ENCODE results near the gene PRH2. TPM values are rescaled to one million over a fixed set of nuclear protein-coding genes. Genes with fewer than 3 reads are reported as not detected.

PRH2 gene
- total and polyA plus RNA-seq, 2 donors from 2014 or later, result not detected

DNA sequence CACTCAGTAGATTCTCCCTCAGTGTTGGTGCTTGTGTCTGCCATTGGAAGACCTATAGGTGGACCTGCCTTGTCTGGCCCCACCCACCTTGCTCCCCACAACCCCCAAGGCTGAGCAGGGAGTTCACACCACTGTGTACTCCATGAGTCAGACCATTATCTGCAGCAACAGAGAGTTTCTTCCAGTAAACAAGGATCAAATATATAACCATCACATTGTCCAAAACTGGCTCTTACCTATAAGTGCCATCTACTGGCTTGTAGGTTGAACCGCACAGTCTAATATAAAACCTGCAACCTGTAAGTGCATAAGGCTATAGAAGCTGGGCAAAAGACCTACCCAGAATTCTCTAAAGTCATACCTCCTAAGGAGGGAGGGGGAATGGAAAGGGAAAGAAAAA lies 27.6 kb upstream of the PRH2 start:
- Histone ChIP-seq H3K4me1 (ENCODE audit: control insufficient read depth in 2 of 3, insufficient read depth in 2 of 3, low read depth in 1 of 3, low read length in 3 of 3) (no peaks in the 10 kb centered on the region), H3K27ac (ENCODE audit: low read depth in 2 of 2, low read length in 2 of 2) (no peak overlapping the region), H3K27me3 (ENCODE audit: control insufficient read depth, insufficient read depth, low read length) (no peaks in the 10 kb centered on the region), H3K4me3 (ENCODE audit: low read length in 3 of 3) (no peak overlapping the region), H3K36me3 (ENCODE audit: control insufficient read depth in 2 of 3, insufficient read depth in 3 of 3, low read length in 3 of 3) (no peaks in the 10 kb centered on the region), H3K9ac (ENCODE audit: low read length in 3 of 3) (no peak overlapping the region), H3K9me3 (ENCODE audit: control insufficient read depth in 2 of 3, insufficient read depth in 1 of 3, low read length in 3 of 3) (peaks cover 0 to 12% (median 0%) of the 10 kb centered on the region in 3 donors)
- DNase-seq (no peak), FAIRE-seq (no peak)
- intact Hi-C loops (cut with DNase I), result no loop called here
- TF ChIP-seq, protein P1, sequence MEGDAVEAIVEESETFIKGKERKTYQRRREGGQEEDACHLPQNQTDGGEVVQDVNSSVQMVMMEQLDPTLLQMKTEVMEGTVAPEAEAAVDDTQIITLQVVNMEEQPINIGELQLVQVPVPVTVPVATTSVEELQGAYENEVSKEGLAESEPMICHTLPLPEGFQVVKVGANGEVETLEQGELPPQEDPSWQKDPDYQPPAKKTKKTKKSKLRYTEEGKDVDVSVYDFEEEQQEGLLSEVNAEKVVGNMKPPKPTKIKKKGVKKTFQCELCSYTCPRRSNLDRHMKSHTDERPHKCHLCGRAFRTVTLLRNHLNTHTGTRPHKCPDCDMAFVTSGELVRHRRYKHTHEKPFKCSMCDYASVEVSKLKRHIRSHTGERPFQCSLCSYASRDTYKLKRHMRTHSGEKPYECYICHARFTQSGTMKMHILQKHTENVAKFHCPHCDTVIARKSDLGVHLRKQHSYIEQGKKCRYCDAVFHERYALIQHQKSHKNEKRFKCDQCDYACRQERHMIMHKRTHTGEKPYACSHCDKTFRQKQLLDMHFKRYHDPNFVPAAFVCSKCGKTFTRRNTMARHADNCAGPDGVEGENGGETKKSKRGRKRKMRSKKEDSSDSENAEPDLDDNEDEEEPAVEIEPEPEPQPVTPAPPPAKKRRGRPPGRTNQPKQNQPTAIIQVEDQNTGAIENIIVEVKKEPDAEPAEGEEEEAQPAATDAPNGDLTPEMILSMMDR (IDR thresholded peaks at IDR 0.05; ENCODE audit: borderline replicate concordance, extremely low read depth, insufficient read depth), result no peak

DNA sequence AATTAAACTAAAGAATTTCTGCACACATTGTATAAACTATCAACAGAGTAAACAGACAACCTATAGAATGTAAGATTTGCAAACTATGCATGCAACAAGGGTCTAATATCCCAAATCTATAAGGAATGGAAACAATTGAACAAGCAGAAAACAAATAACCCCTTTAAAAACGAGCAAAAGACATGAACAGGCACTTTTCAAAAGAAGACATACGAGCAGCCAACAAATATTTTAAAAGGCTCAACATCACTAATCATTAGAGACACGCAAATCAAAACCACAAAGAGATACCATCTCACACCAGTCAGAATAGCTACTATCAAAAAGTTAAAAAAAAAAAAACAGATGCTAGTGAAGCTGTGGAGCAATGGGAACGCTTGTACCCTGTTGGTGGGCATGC lies 24.4 kb upstream of the PRH2 start:
- no peak overlapping the region for H3K4me3 ChIP-seq (ENCODE audit: low read length in 3 of 3)
- intact Hi-C loops (cut with DNase I), result no loop called here
- peaks cover 0 to 12% (median 0%) of the 10 kb centered on the region in 3 donors for H3K9me3 ChIP-seq (ENCODE audit: control insufficient read depth in 2 of 3, insufficient read depth in 1 of 3, low read length in 3 of 3)
- H3K27me3 ChIP-seq (ENCODE audit: control insufficient read depth, insufficient read depth, low read length), result no peaks in the 10 kb centered on the region
- no peaks in the 10 kb centered on the region for H3K4me1 ChIP-seq (ENCODE audit: control insufficient read depth in 2 of 3, insufficient read depth in 2 of 3, low read depth in 1 of 3, low read length in 3 of 3)
- H3K9ac ChIP-seq (ENCODE audit: low read length in 3 of 3), result no peak overlapping the region
- H3K36me3 ChIP-seq (ENCODE audit: control insufficient read depth in 2 of 3, insufficient read depth in 3 of 3, low read length in 3 of 3), result no peaks in the 10 kb centered on the region
- DNase-seq, result no peak
- TF ChIP-seq, protein P1 (IDR thresholded peaks at IDR 0.05; ENCODE audit: borderline replicate concordance, extremely low read depth, insufficient read depth), result no peak
- FAIRE-seq, result no peak
- H3K27ac ChIP-seq (ENCODE audit: low read depth in 2 of 2, low read length in 2 of 2), result no peak overlapping the region

DNA sequence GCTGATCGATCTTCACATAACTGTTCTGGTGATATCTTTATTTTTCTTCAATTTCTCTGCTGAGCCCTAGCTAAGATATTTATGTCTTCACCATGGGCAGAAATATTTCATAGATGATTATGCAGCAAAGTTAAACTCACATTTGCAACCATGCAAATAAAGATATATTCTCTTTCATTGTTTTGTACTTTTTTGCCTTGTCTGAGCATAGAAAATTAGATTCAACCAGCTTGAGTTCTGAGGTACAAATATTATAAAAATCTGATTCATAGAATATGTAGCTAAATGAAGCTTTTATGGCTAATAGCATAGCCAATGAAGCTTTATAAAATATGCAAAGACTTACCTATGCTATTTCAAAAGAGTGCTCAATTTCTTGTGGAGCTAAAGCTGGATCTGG lies 19.6 kb upstream of the PRH2 start, which contains the start of gene TAS2R13:
TSS of gene TAS2R13 (minus strand) at position 101 of the 400 bp plus-strand sequence. CDS start 264 bp downstream, outside the sequence.
- Histone ChIP-seq H3K9me3 (ENCODE audit: control insufficient read depth in 2 of 3, insufficient read depth in 1 of 3, low read length in 3 of 3) (peaks cover 0 to 10% (median 0%) of the 10 kb centered on the region in 3 donors), H3K27me3 (ENCODE audit: control insufficient read depth, insufficient read depth, low read length) (no peaks in the 10 kb centered on the region), H3K27ac (ENCODE audit: low read depth in 2 of 2, low read length in 2 of 2) (no peak within 1 kb of the TSS), H3K4me3 (ENCODE audit: low read length in 3 of 3) (no peak within 1 kb of the TSS), H3K36me3 (ENCODE audit: control insufficient read depth in 2 of 3, insufficient read depth in 3 of 3, low read length in 3 of 3) (no peaks in the 10 kb centered on the region), H3K4me1 (ENCODE audit: control insufficient read depth in 2 of 3, insufficient read depth in 2 of 3, low read depth in 1 of 3, low read length in 3 of 3) (no peaks in the 10 kb centered on the region), H3K9ac (ENCODE audit: low read length in 3 of 3) (no peak within 1 kb of the TSS)
- DNase-seq (no peak), FAIRE-seq (no peak)
- TF ChIP-seq, protein P1 (IDR thresholded peaks at IDR 0.05; ENCODE audit: borderline replicate concordance, extremely low read depth, insufficient read depth), result no peak
- intact Hi-C loops (cut with DNase I), result no loop called here

DNA sequence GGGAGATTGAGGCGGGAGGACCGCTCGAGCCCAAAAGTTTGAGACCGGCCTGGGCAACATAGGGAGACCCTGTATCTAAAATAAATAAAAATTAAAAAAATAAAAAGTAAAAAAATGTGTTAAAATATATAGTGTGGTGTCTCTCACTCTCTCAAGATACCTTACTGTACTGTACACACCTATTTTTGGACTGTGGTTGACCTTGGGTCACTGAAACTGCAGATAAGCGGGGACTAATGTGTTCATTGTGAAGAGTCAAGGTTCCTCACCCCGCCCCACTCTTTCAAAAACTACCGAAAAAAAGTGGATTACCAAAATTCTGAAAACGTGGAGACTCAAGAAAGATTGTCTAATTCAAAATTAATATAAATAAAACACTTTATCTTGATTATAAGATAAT lies 18.7 kb upstream of the PRH2 start:
- Histone ChIP-seq H3K4me1 (ENCODE audit: control insufficient read depth in 2 of 3, insufficient read depth in 2 of 3, low read depth in 1 of 3, low read length in 3 of 3) (no peaks in the 10 kb centered on the region), H3K27me3 (ENCODE audit: control insufficient read depth, insufficient read depth, low read length) (no peaks in the 10 kb centered on the region), H3K36me3 (ENCODE audit: control insufficient read depth in 2 of 3, insufficient read depth in 3 of 3, low read length in 3 of 3) (no peaks in the 10 kb centered on the region), H3K4me3 (ENCODE audit: low read length in 3 of 3) (no peak overlapping the region), H3K9me3 (ENCODE audit: control insufficient read depth in 2 of 3, insufficient read depth in 1 of 3, low read length in 3 of 3) (peaks cover 0 to under 1% (median 0%) of the 10 kb centered on the region in 3 donors), H3K9ac (ENCODE audit: low read length in 3 of 3) (no peak overlapping the region), H3K27ac (ENCODE audit: low read depth in 2 of 2, low read length in 2 of 2) (no peak overlapping the region)
- TF ChIP-seq, protein P1 (IDR thresholded peaks at IDR 0.05; ENCODE audit: borderline replicate concordance, extremely low read depth, insufficient read depth), result no peak
- FAIRE-seq (no peak), DNase-seq (no peak)
- intact Hi-C loops (cut with DNase I), result no loop called here

Measured in kidney (tissue), 14 donors.